Adrenal gland (tissue), 12 donors: ENCODE data around the gene SSBP1. TPM values are rescaled to one million over a fixed set of nuclear protein-coding genes. Genes with fewer than 3 reads are reported as not detected.

Experiments
- DNase-seq, 7 donors: peaks; one replicate each; pipeline ENCODE4 v3.0.0-alpha.2; 2019 to 2020
- H3K27ac ChIP-seq, 5 donors: fragments of 200-600 bp; sonication (generic) in 4 of 5; 1 replicate in 3 of 5; 2 replicates in 2 of 5; pipeline versions ENCODE4 v1.5.1 to v1.8.0; 2016 to 2020; ENCODE audit warnings: mild to moderate bottlenecking in 1 of 5
- H3K27me3 ChIP-seq: fragments of 200-600 bp; 2 replicates; pipeline ENCODE4 v1.8.0; 2021
- H3K36me3 ChIP-seq, 2 donors: fragments of 200-600 bp; replicated peaks in 1 of 2; 1 replicate in 1 of 2; 2 replicates in 1 of 2; pipeline versions ENCODE4 v1.5.1 to v1.8.0; 2018 to 2022
- H3K4me1 ChIP-seq, 2 donors: fragments of 200-600 bp; replicated peaks in 1 of 2; 1 replicate in 1 of 2; 2 replicates in 1 of 2; pipeline versions ENCODE4 v1.5.1 to v1.8.0; 2018 to 2021
- H3K4me3 ChIP-seq, 4 donors: fragments of 200-600 bp; sonication (generic) in 3 of 4; one replicate each; pipeline ENCODE4 v1.5.1; 2016 to 2018
- H3K9me3 ChIP-seq, 3 donors: fragments of 200-600 bp; sonication (generic) in 1 of 3; replicated peaks in 1 of 3; 1 replicate in 2 of 3; 2 replicates in 1 of 3; pipeline versions ENCODE4 v1.5.1 to v1.8.0; 2016 to 2021
- CTCF ChIP-seq, 6 experiments: fragments of 450-650 bp in 4 of 6; fragments of 200-600 bp in 2 of 6; sonication (generic) in 1 of 6; IDR thresholded peaks; 1 replicate in 5 of 6; 2 replicates in 1 of 6; pipeline versions ENCODE4 v1.5.1 to v1.8.0; 2016 to 2021; ENCODE audit warnings: antibody characterized with exemption in 6 of 6, mild to moderate bottlenecking in 2 of 6, moderate library complexity in 1 of 6
- POLR2A ChIP-seq, 2 donors: fragments of 450-650 bp; IDR thresholded peaks; one replicate each; pipeline ENCODE4 v1.6.1; 2017; ENCODE audit warnings: antibody characterized with exemption in 2 of 2, mild to moderate bottlenecking in 2 of 2, moderate library complexity in 1 of 2
- WGBS, 4 donors: extraction: QIAGEN DNeasy Blood & Tissue Kit in 2 of 4; methylation state at CpG; one replicate each; pipeline versions ENCODE4 v1.1.5 to v1.1.7; 2013 to 2017; 5-methylcytosine and 5-hydroxymethylcytosine counted together
- intact Hi-C, 2 donors: fragments of 100-400 bp; cut with DNase I; formaldehyde crosslinking; loops; one replicate each; pipeline versions ENCODE4 v1.14.1 to v1.15.0; 2022 to 2023
- polyA plus RNA-seq, 3 donors: library from polyadenylated mRNA; stranded (reverse); fragments of 200-250 nt in 2 of 3; fragments of 350-450 nt in 1 of 3; fragmentation: Illumina TruSeq in 1 of 3; extraction: RNeasy Lipid Tissue Mini Kit (QIAGEN cat#74804) in 1 of 3; gene quantifications; one replicate each; pipeline ENCODE4 v1.2.3, GENCODE V29; 2013 to 2014
- total RNA-seq, 9 donors: library from RNA; depleted of rRNA in 4 of 9; stranded (reverse); fragments of >200 nt in 4 of 9; fragments of 120-200 nt in 1 of 9; fragmentation: NEBNext Ultra II Directional in 1 of 9; extraction: Animal tissue kit (Norgen Biotek cat#: 25700) in 1 of 9; gene quantifications; one replicate each; pipeline versions ENCODE4 v1.1.0 to v1.2.4, GENCODE V29; 2013 to 2023
- donor health status: healthy with polysubstance abuse.
- donor health status: Bipolar disorder and iron deficiency.
- donor health status: DM: yes; HTN: yes; CAD: no.
- donor health status: DM: no; HTN: no; CAD: no.
- donor health status: DM: no; HTN: no; CAD: no.
- donor health status: DM: yes; HTN: yes; CAD: no.

The SSBP1 gene
- total and polyA plus RNA-seq, 12 donors: 87.0 to 316 (median 134) TPM

DNA sequence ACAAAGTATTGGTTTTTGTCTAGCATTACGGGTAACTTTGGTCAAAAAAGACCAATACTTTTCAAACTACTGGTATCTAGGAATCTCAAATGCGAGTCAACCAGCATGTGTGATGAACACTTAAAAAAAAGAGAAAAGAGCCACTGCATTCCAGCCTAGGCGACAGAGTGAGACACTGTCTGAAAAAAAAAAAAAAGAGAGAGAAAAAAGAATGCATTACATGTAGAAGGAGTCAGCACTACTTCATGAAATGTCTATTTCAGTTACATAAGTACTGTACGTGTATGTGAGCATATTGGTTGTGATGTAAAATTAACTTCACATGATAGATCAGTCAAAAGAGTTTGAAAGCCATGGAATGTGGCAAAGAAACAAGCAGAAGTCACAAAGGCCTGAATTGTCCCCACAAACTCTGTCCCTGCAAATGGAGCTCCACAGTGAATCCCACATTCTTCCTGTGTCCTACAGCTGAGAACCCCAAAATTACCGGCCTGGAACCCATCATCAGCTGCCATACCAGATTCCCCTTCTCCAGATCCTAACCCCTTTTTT lies 37.8 kb upstream of the SSBP1 start:
- Histone ChIP-seq H3K27me3 (no peaks in the 10 kb centered on the region), H3K4me3 (peak overlapping the region in 1 of 4 donors; percentile 67), H3K4me1 (peaks cover 3 to 23% of the 10 kb centered on the region in 2 donors), H3K36me3 (no peaks in the 10 kb centered on the region), H3K27ac (peak overlapping the region in 2 of 5 donors; percentile 66 to 83), H3K9me3 (no peaks in the 10 kb centered on the region)
- no peak for TF ChIP-seq POLR2A (IDR thresholded peaks at IDR 0.05)
- no peak for TF ChIP-seq CTCF (IDR thresholded peaks at IDR 0.05)
- intact Hi-C loops: no loop called here
- no peak for DNase-seq
- 64 to 68% (median 65%) methylated on average over 5 of the region's 5 CpGs for WGBS, 4 donors

DNA sequence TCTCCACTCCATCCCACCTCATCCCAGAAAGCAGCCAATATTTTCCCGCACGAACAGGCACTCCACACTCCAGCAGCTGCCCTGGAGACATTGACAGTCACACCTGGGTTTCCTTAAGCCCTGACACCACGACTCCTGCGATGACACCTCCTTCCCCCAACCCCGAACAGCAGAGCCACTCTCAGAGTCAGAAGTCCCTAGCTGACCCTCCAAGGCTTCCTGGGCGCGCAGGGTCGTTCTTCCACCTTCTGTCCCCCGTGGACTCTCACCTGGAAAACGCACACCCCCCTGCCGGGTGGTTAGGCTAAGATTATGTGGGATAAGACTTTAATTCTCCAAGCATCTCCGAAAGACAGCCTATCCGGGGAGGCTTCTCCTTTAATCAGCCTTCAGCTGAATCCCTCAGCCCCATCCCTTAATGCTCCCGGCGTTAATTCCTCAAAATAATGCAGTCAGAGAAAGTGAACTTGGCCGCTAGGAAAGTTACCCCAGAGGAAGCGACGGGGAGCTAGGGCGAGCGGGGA lies 37.2 kb upstream of the SSBP1 start:
- peak overlapping the region in 2 of 4 donors; percentile 67 to 74 for H3K4me3 ChIP-seq
- H3K36me3 ChIP-seq: no peaks in the 10 kb centered on the region
- H3K9me3 ChIP-seq: no peaks in the 10 kb centered on the region
- H3K27me3 ChIP-seq: no peaks in the 10 kb centered on the region
- H3K27ac ChIP-seq: peak overlapping the region in 3 of 5 donors; percentile 66 to 83 (median 82)
- WGBS, 4 donors: 15 to 27% (median 16%) methylated on average over 13 to 20 of the region's 20 CpGs
- TF ChIP-seq CTCF (IDR thresholded peaks at IDR 0.05) (no peak), POLR2A (IDR thresholded peaks at IDR 0.05) (no peak)
- DNase-seq: peak in 1 of 7 donors; percentile 8
- intact Hi-C loops: no loop called here
- H3K4me1 ChIP-seq: peaks cover 3 to 23% of the 10 kb centered on the region in 2 donors

GRCh38 chr7:141701489-141702046 lies 36.6 kb upstream of the SSBP1 start:
- no peaks in the 10 kb centered on the region for H3K36me3 ChIP-seq
- DNase-seq: peak; percentile 37 to 63 (median 50)
- WGBS, 4 donors: 0 to 1% (median 0%) methylated on average over 2 to 59 of the region's 59 CpGs
- peak overlapping the region in 4 of 5 donors; percentile 58 to 83 (median 74) for H3K27ac ChIP-seq
- TF ChIP-seq POLR2A (IDR thresholded peaks at IDR 0.05): no peak
- H3K9me3 ChIP-seq: no peaks in the 10 kb centered on the region
- no peaks in the 10 kb centered on the region for H3K27me3 ChIP-seq
- peaks cover 3 to 23% of the 10 kb centered on the region in 2 donors for H3K4me1 ChIP-seq
- peak overlapping the region; percentile 27 to 74 (median 62) for H3K4me3 ChIP-seq
- intact Hi-C loops: no loop called here

- no peaks in the 10 kb centered on the region for H3K27me3 ChIP-seq
- no peaks in the 10 kb centered on the region for H3K9me3 ChIP-seq
- 0 to 1% (median 0%) methylated on average over 2 to 62 of the region's 62 CpGs for WGBS, 4 donors
- DNase-seq: peak; percentile 31 to 60 (median 53)
- peaks cover 3 to 23% of the 10 kb centered on the region in 2 donors for H3K4me1 ChIP-seq
- H3K27ac ChIP-seq: peak within 1 kb of the TSS in 4 of 5 donors; percentile 58 to 83 (median 74)
- intact Hi-C loops: no loop called here
- peak within 1 kb of the TSS; percentile 27 to 74 (median 62) for H3K4me3 ChIP-seq
- H3K36me3 ChIP-seq: no peaks in the 10 kb centered on the region
- TF ChIP-seq POLR2A (IDR thresholded peaks at IDR 0.05) (no peak), CTCF (IDR thresholded peaks at IDR 0.05) (no peak)
Observed at GRCh38 chr7:141702047-141702567, 36.1 kb upstream of the SSBP1 start, which contains the start of gene DENND11. DENND11 (minus strand) TSS chr7:141702166; CDS start chr7:141702153, 13 bp downstream.
